C1 segment of cervical spinal cord (tissue), 14 donors: Measurements from ENCODE around the gene CXorf38.
"Not testable (repeated sequence)": the region's sequence is repeated elsewhere in the genome, so short reads cannot be mapped to it uniquely, and the experiment has no call there.

Source experiments
- DNase-seq, 14 donors: peaks; one replicate each; lab custom pipeline; 2025; lab: John Stamatoyannopoulos, UW

The CXorf38 gene

DNA sequence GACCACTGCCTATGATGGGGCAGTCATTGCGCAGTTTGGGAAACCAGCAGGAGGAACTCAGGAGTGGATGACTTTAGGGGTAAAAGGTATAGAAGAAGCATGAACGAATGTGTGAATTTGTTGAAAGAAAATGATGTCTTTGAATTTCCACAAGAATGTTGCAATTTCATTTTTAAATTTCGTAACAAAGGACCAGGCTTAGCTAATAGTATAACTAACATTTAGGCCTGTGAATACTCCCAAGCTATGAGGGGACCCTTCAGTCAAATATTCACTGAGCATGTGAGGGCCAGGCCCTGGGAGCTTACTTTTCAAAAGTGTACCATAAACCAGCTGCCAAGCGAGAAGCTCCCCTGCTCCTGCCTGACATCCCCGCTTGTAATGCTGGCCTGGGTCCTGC, 18.9 kb downstream of the CXorf38 start:
- no peak for DNase-seq

GRCh38 chrX:40625294-40625693, 22.1 kb downstream of the CXorf38 start:
- no peak for DNase-seq

- no peak for DNase-seq
Measured at GRCh38 chrX:40623665-40624064, 23.7 kb downstream of the CXorf38 start.

DNA sequence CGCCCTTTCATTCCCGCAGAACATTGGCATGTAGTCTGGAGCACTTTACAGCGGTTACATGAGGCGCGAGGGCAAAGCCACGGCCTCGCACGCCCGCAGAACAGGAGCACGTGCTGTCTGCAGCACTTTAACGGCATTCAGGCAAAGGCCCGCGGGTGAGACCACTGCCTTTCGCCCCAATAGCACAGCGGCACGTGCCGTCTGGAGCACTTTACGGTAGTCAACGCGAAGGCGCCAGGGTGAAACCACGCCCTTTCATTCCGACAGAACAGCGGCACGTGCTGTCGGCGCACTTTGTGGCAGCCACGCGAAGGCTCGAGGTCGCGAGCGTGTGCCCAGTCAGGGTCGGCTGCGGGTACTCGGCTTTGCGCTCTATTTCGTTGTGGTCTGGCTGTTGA, 24.2 kb downstream of the CXorf38 start, which contains the start of gene MPC1L:
Gene MPC1L (plus strand): TSS at position 290 of the 398 bp plus-strand sequence. CDS start 138 bp downstream, outside the sequence.
- DNase-seq = no peak

- no peak for DNase-seq
Measured at GRCh38 chrX:40622479-40623138, 24.8 kb downstream of the CXorf38 start.

DNA sequence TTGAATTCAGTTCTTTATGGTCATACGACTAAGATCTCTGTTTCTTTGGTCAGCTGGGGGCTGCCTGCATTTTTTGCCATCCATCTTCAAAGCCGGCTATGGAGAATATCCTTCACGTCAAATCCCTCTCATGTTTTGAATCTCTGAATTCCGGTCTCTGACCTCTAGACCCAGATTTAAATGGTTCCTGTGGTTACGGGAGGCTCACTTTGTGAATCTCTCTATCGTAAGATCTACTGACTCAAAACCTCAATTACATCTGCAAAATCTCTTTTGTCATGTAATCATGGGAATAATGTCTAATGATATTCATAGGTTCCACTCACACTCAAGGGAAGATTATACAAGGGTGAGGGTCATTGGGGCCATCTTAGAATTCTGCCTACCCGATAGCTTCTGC, 29.8 kb downstream of the CXorf38 start:
- DNase-seq = no peak

DNA sequence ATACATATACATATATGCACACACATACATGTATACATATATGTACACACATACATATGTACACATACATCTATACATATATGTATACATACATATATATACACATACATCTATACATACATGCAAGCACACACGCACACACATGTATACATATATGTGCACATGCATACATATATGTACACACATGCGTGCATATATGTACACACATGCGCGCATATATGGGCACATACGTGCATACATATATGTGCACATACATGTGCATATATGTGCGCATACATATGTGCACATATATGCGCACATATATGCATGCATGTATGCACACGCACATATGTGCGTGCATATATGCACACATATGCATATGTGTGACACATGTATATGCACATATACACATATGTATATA, 31.4 kb downstream of the CXorf38 start:
- DNase-seq = no peak

- no peak for DNase-seq
Measured at GRCh38 chrX:40612511-40612910, 34.9 kb downstream of the CXorf38 start.

- DNase-seq = no peak
Measured at GRCh38 chrX:40607381-40607780, 40.0 kb downstream of the CXorf38 start.

DNA sequence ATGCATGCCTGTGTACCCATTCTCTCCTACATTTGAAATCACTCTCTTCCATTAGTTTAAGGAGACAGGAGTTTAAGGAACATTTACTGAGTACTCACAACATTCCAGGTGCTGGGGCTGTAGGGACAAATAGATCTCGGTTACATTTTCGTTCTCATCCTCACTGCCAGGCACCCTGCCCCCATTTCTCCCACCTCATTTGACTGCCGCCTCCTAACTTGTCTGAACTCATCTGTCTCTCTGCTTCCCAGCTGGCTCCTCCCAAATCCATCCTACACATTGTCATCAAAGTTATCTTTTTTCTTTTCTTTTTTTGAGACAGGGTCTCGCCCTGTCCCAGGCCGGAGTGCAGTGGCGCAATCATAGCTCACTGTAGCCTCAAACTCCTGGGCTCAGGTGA, 43.9 kb downstream of the CXorf38 start:
- DNase-seq = no peak

GRCh38 chrX:40589616-40590321, 57.6 kb downstream of the CXorf38 start:
- not testable (repeated sequence) for DNase-seq

GRCh38 chrX:40587623-40588022, 59.7 kb downstream of the CXorf38 start:
- DNase-seq = not testable (repeated sequence)

- no peak for DNase-seq
Measured at GRCh38 chrX:40582811-40583210, 64.5 kb downstream of the CXorf38 start.

DNA sequence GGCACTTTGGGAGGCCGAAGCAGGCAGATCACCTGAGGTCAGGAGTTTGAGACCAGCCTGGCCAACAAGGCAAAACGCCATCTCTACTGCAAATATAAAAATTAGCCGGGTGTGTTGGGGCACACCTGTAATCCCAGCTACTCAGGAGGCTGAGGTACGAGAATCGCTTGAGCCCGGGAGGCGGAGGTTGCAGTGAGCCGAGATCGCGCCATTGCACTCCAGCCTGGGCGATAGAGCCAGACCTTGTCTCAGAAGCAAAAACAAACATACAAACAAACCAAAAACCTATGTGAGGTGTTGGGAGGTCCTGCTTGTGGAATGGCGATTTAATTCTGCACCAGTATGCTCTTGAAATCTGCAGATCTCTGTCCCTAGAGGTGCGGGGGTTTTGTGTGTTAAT, 65.2 kb downstream of the CXorf38 start:
- not testable (repeated sequence) for DNase-seq

DNA sequence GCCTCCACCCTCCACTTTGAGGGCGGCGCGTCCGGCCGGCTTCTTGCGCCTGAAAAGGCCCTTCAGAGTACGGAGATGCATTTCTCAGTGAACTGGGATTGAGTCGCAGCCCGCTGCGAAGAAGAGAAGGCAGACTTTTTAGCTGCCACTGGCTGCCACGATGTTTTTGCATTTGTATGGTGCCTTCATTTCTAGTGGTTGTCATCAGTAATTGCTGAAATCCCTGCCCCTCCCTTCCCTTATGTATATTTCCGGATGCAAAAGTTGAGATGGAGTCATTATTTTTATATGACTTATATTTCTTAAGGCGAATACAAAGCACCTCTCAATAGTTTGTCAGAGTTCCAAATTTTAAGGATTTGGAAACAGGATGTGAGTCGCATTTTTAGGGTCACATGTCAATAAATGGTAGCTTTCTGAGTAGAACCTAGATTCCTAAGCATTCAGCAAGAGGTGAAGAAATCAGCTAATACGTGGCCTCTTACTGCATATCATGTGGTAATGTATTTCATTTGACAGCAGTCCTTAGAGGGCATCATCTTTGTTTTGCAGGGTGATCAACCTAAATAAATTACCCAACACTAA, 65.9 kb downstream of the CXorf38 start:
- peak in 1 of 14 donors; percentile 17 for DNase-seq

DNA sequence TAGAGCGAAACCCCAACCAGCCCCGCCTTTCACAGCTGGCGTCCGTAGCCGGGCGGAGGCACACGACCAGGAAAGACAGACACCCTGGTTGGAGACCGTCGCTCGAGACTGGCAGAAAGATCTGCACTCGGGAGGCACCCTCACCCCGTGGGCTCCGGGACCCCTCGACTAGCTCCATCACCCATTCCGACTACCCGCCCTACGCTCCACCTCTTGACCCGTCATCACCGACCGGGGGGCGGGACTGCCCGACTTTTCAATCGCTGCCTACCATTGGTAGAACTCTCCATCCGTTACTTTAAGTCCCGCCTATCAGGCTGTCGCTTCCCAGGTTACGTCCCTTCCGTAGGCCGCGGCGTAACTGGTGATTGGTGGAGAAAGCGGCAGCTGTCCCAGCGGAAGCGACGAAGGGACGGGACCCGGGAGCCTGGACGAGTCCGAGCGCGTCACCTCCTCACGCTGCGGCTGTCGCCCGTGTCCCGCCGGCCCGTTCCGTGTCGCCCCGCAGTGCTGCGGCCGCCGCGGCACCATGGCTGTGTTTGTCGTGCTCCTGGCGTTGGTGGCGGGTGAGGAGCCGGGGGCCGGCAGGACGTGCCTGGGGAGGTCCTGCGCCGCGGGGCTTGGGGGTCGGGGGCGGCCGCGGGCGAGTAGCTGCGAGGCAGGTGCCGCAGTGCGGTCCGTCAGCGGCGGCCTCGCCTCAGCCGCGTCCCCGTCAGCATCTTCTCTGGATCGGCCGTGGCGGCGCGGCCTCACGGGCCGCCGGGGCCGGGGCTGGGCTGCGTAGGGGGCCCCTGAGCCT, 66.6 kb downstream of the CXorf38 start, which contains the start of gene ATP6AP2:
Gene ATP6AP2 (plus strand): TSS at position 434 of the 799 bp plus-strand sequence. CDS start 96 bp downstream, at position 530.
- peak; percentile 13 to 92 (median 85) for DNase-seq

GRCh38 chrX:40579900-40580536, 67.3 kb downstream of the CXorf38 start:
- no peak for DNase-seq

GRCh38 chrX:40579141-40579540, 68.2 kb downstream of the CXorf38 start:
- no peak for DNase-seq

- no peak for DNase-seq
Measured at GRCh38 chrX:40578039-40578695, 69.2 kb downstream of the CXorf38 start.
